AG09319 (cell line): Measurements from ENCODE around the gene SELENOK.
A peak's percentile ranks its signal among the peaks of the same experiment; 100 is the strongest.

ENCODE experiments used
- DNase-seq: peaks from one replicate; pipeline ENCODE4 v3.0.0-alpha.2; 2010; ENCODE audit warnings: low read depth; ENCODE audit errors: extremely low read depth
- CTCF ChIP-seq: IDR thresholded peaks from 2 replicates; pipeline ENCODE4 v1.5.1; 2011; ENCODE audit warnings: low read depth, mild to moderate bottlenecking, inconsistent platforms, low read length, moderate library complexity

The SELENOK gene

GRCh38 chr3:53884623-53885022 is 7.0 kb downstream of the SELENOK start:
- DNase-seq: no peak
- TF ChIP-seq CTCF: no peak

GRCh38 chr3:53883008-53883407 is 8.7 kb downstream of the SELENOK start:
- no peak for DNase-seq
- TF ChIP-seq CTCF: no peak

GRCh38 chr3:53881691-53882593 is 9.7 kb downstream of the SELENOK start, which contains the start of gene ACTR8:
Gene ACTR8 (minus strand): TSS chr3:53882152. CDS start chr3:53882101, 51 bp downstream.
- TF ChIP-seq CTCF: peak; percentile 12; the same call in 1 of the 2 replicates

GRCh38 chr3:53880396-53881345 is 11.0 kb downstream of the SELENOK start:
- DNase-seq: no peak
- TF ChIP-seq CTCF: no peak

More at GRCh38 chr3:53881691-53882593, 9.7 kb downstream of the SELENOK start, which contains the start of gene ACTR8:
- peak; percentile 60 for DNase-seq

GRCh38 chr3:53865732-53866499 is 25.7 kb downstream of the SELENOK start:
- no peak for DNase-seq
- no peak for TF ChIP-seq CTCF

GRCh38 chr3:53863145-53863544 is 28.5 kb downstream of the SELENOK start:
- DNase-seq: no peak
- no peak for TF ChIP-seq CTCF
